Mesodermal cell (in vitro differentiated cells): ENCODE measurements around the gene EGLN2.
"Not testable (repeated sequence)": the region's sequence is repeated elsewhere in the genome, so short reads cannot be mapped to it uniquely, and the experiment has no call there.

ENCODE experiments used
- H3K27ac ChIP-seq: 2 replicates; pipeline ENCODE4 v1.7.0; 2013; ENCODE audit warnings: mild to moderate bottlenecking, low read depth, low read length, moderate library complexity; ENCODE audit not compliant: severe bottlenecking
- H3K36me3 ChIP-seq: 2 replicates; pipeline ENCODE4 v1.7.1; 2013; ENCODE audit warnings: mild to moderate bottlenecking, low read length, moderate library complexity; ENCODE audit not compliant: control insufficient read depth, insufficient read depth
- H3K4me1 ChIP-seq: one replicate; pipeline ENCODE4 v1.7.1; 2013; ENCODE audit warnings: mild to moderate bottlenecking, low read length; ENCODE audit not compliant: insufficient read depth, control insufficient read depth, poor library complexity, severe bottlenecking
- H3K4me3 ChIP-seq: 2 replicates; pipeline ENCODE4 v1.7.0; 2013; ENCODE audit warnings: low read length, control low read depth, mild to moderate bottlenecking; ENCODE audit not compliant: insufficient read depth, poor library complexity, severe bottlenecking; ENCODE audit errors: extremely low read depth
- H3K9me3 ChIP-seq: 2 replicates; pipeline ENCODE4 v1.7.1; 2013; ENCODE audit warnings: mild to moderate bottlenecking, low read length, moderate library complexity; ENCODE audit not compliant: control insufficient read depth
- WGBS, 2 experiments: methylation state at CpG; one replicate each; pipeline ENCODE4 v1.1.5; 2013; ENCODE audit warnings: missing lambda C conversion rate in 2 of 2; ENCODE audit not compliant: insufficient coverage in 2 of 2; 5-methylcytosine and 5-hydroxymethylcytosine counted together

Gene EGLN2

DNA sequence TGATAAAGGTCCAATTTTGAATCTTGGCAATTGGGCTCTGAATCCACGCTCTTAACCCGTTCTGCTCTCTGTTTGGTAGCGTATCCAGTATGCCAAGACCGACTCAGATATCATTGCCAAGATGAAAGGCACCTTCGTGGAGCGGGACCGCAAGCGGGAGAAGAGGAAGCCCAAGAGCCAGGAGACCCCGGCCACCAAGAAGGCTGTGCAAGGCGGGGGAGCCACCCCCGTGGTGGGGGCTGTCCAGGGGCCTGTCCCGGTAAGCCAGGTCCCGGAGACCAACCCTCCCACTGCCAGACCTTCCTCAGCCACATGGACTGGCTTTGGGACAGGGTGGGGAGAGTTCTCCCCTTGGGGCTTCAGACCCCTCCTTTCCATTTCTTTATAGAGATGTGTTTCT is 39.6 kb upstream of the EGLN2 start:
- no peak overlapping the region for H3K4me3 ChIP-seq
- H3K9me3 ChIP-seq: no peaks in the 10 kb centered on the region
- H3K36me3 ChIP-seq: peaks cover 93% of the 10 kb centered on the region
- peaks cover 20% of the 10 kb centered on the region for H3K4me1 ChIP-seq
- WGBS, 2 experiments: 97 to 99% methylated on average over 8 to 12 of the region's 13 CpGs
- H3K27ac ChIP-seq: no peak overlapping the region

DNA sequence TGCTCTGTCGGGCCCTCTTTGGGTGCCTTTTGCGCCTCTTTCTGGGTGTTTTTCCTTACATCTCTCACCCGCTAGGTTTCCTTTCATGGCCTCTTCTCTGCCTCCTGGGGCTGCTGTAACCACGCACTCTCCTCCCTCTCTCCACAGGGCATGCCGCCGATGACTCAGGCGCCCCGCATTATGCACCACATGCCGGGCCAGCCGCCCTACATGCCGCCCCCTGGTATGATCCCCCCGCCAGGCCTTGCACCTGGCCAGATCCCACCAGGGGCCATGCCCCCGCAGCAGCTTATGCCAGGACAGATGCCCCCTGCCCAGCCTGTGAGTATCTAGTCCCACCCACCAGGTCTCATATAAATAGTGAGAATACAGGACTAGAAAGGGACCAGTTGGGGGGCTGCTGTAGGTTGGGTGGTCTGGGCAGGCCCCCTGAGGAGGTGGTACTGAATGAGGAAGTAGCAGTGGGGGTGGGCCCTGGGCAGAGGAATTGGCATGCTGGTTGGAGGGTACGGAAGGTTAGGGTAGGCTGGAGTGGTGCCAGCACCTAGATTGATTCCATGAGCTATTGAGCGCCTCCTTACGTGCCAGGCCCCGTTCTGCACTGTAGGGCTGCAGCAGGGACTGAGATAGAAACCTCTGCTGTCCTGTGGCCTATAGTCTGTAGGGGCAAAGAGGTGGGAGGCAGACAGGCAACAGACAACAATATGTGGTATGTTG is 36.1 kb upstream of the EGLN2 start:
- Histone ChIP-seq H3K4me1 (no peaks in the 10 kb centered on the region), H3K27ac (peak overlapping the region; percentile 41), H3K9me3 (no peaks in the 10 kb centered on the region), H3K4me3 (no peak overlapping the region), H3K36me3 (peaks cover 95% of the 10 kb centered on the region)
- WGBS, 2 experiments: 94 to 96% methylated on average over 14 of the region's 17 CpGs

DNA sequence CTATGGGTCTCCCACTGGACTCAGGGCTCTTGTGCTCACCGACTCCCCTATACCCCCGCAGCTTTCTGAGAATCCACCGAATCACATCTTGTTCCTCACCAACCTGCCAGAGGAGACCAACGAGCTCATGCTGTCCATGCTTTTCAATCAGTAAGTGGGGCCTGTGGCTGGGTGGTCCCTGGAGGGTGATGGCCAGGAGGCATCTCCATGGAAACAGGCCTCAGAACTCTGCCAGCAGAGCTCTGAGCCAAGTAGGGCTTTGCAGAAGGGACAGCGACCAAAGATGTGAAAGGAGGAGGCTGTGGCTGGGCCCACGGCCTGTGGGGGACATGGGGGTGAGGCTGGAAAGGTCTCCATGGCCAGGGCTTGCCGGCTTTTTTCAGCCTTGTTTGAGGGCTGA is 35.5 kb upstream of the EGLN2 start:
- no peaks in the 10 kb centered on the region for H3K4me1 ChIP-seq
- WGBS, 2 experiments: 91 to 97% methylated on average over 4 to 7 of the region's 7 CpGs
- no peak overlapping the region for H3K27ac ChIP-seq
- H3K36me3 ChIP-seq: peaks cover 91% of the 10 kb centered on the region
- no peaks in the 10 kb centered on the region for H3K9me3 ChIP-seq
- H3K4me3 ChIP-seq: no peak overlapping the region

DNA sequence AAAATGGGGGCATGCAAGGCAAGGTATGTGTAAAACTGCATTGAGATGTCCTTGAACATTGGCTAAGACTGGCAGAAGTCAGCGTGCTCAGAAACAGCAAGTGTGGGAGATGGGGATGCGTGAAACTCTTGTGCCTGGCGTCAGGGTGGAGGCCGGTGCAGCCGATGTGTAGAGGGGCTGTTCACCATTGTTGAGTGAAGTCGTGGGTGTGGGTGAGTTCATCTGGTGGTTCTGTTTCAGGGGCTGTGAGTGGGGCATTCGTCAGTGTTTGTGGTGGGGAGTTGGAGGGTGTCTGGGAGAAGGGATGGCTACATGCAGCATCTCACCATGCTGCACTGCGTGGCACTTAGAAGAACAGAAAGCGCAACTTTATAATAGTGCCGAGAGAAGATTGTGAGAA is 35.0 kb upstream of the EGLN2 start:
- 91 to 100% methylated on average over 5 to 7 of the region's 10 CpGs for WGBS, 2 experiments
- Histone ChIP-seq H3K9me3 (no peaks in the 10 kb centered on the region), H3K4me1 (no peaks in the 10 kb centered on the region), H3K36me3 (peaks cover 93% of the 10 kb centered on the region), H3K4me3 (no peak overlapping the region), H3K27ac (no peak overlapping the region)

DNA sequence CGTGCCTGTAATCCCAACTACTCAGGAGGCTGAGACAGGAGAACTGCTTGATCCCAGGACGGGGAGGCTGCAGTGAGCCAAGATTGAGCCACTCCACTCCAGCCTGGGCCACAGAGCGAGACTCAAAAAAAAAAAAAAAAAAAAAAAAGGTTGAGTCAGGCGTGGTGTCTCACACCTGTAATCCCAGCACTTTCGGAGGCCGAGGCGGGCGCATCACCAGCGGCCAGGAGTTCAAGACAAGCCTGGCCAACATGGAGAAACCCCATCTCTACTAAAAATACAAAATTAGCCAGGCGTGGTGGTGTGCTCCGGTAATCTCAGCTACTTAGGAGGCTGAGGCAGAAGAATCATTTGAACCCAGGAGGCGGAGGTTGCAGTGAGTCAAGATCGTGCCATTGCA is 32.6 kb upstream of the EGLN2 start:
- not testable (repeated sequence) for H3K4me1 ChIP-seq
- 95 to 97% methylated on average over 10 of the region's 13 CpGs for WGBS, 2 experiments
- H3K36me3 ChIP-seq: peaks cover 75% of the 10 kb centered on the region

DNA sequence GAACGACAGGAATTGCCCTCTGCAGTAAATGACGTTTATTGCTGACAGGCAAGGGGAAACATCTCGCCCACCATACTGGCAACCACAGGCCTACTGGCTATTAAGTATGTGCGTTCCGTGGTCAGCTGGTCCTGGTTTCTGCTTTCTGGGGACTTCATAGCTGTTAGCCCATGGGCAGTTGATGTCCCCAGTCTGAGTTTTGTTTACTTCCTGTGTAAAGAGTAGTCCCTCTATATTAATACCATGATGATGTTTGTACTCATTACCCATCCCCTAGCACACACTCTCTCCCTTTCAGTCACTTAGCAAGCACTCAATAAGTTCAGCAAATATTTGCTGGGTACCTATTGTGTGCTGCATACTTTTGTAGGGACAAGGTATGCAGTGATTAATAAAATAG is 30.1 kb upstream of the EGLN2 start:
- Histone ChIP-seq H3K27ac (no peak overlapping the region), H3K4me3 (no peak overlapping the region), H3K4me1 (no peaks in the 10 kb centered on the region), H3K9me3 (no peaks in the 10 kb centered on the region), H3K36me3 (peaks cover 60% of the 10 kb centered on the region)
- WGBS, 2 experiments: 90 to 95% methylated on average over 5 of the region's 5 CpGs

More for the DNA sequence above, 32.6 kb upstream of the EGLN2 start:
- not testable (repeated sequence) for H3K27ac ChIP-seq, H3K9me3 ChIP-seq, H3K4me3 ChIP-seq

DNA sequence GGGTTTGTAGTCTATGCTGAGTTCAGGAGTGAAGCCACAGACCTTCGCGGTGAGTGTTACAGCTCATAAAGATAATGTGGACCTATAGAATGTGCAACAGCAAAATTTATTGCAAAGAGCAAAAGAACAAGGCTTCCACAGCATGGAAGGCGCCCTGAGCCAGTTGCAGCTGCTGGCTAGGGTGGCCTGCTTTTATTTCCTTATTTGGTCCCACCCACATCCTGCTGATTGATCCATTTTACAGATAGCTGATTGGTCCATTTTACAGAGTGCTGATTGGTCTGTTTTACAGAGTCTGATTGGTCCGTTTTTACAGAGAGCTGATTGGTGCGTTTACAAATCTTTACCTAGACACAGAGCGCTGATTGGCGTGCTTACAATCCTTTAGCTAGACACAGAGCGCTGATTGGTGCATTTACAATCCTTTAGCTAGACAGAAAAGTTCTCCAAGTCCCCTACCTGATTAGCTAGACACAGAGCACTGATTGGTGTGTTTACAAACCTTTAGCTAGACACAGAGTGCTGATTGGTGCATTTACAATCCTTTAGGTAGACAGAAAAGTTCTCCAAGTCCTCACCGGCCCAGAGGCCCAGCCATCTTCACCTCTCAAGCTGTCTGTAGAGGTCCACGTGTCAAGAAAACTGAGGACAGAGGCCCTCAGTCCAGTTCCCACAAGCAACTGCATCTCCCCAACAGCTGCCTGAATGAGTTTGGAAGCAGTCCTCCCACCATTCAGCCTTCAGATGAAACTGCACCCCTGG is 27.7 kb upstream of the EGLN2 start:
- WGBS, 2 experiments: 96% methylated on average over 8 to 10 of the region's 10 CpGs
- not testable (repeated sequence) for H3K9me3 ChIP-seq, H3K4me3 ChIP-seq, H3K27ac ChIP-seq
- peaks cover 35% of the 10 kb centered on the region for H3K36me3 ChIP-seq
- peaks cover 17% of the 10 kb centered on the region for H3K4me1 ChIP-seq

DNA sequence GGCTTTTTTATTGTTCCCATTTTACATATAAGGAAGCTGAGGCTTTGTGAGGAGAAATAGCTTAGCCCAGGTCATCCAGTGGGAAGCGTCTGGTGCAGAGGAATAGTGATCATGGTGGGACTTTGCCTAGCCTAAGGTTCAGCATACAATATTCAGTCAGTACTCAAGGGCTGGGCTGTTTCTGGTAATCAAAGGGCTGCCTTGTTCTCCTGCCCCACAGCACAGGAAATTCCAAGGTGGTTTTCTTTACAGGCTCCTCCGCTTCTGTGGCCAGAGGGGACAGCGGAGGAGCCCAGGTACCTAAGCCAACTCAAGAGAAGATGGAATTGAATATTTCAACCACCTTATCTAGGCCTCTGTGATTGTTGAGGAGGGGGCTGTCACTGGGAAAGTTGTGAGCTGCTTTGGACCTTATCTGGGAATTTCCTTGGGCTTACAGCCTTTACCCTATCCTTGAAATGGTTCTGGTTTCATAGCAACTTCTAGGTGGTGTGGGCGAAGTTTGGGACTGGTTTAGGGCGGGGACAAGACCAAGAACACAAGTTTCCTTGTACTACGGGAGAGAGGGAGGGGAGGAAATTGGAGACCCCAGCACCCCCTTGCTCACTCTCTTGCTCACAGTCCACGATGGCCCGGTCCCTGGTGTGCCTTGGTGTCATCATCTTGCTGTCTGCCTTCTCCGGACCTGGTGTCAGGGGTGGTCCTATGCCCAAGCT is 23.9 kb upstream of the EGLN2 start, which contains the start of gene MIA:
Gene MIA, plus strand, starts transcription at position 606 of the 716 bp plus-strand sequence. Its CDS starts 22 bp downstream, at position 628.
- WGBS, 2 experiments: 77 to 100% methylated on average over 5 to 8 of the region's 9 CpGs
- no peaks in the 10 kb centered on the region for H3K9me3 ChIP-seq
- peaks cover 17% of the 10 kb centered on the region for H3K4me1 ChIP-seq
- peak within 1 kb of the TSS; percentile 59 for H3K27ac ChIP-seq
- H3K36me3 ChIP-seq: peaks cover 16% of the 10 kb centered on the region
- no peak within 1 kb of the TSS for H3K4me3 ChIP-seq

DNA sequence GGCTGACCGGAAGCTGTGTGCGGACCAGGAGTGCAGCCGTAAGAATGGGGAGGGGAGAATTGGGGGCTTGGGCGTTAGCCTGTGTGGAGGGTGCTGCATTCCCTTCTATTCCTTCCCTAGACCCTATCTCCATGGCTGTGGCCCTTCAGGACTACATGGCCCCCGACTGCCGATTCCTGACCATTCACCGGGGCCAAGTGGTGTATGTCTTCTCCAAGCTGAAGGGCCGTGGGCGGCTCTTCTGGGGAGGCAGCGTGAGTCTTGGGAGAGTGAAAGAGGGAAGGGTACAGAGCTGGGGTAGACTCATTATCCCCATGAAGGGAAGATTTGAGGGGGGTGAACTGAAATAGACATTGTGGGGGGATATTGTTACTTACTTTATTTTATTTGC is 23.4 kb upstream of the EGLN2 start:
- H3K36me3 ChIP-seq: peaks cover 20% of the 10 kb centered on the region
- no peak overlapping the region for H3K27ac ChIP-seq
- H3K4me3 ChIP-seq: no peak overlapping the region
- 91 to 94% methylated on average over 6 of the region's 10 CpGs for WGBS, 2 experiments
- no peaks in the 10 kb centered on the region for H3K9me3 ChIP-seq
- peaks cover 17% of the 10 kb centered on the region for H3K4me1 ChIP-seq

DNA sequence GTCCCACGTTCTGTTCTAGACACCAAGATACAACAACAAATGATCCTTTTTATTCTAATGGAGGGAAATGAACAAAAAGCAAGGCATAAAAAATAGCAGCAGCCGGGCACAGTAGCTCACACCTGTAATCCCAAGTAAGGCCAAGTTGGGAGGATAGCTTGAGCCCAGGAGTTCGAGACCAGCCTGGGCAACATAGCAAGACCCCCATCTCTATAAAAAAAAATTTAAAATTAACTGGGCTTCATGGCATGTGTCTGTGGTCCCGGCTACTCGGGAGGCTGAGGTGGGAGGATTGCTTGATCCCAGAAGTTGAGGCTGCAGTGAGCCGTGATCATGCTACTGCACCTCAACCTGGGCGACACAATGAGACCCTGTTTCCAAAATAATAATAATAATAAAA is 22.6 kb upstream of the EGLN2 start:
- no peaks in the 10 kb centered on the region for H3K9me3 ChIP-seq
- no peak overlapping the region for H3K27ac ChIP-seq
- H3K4me3 ChIP-seq: no peak overlapping the region
- 67 to 100% methylated on average over 2 to 3 of the region's 7 CpGs for WGBS, 2 experiments
- H3K36me3 ChIP-seq: peaks cover 16% of the 10 kb centered on the region
- H3K4me1 ChIP-seq: peaks cover 17% of the 10 kb centered on the region
